WTC11 (cell line): ENCODE results near the gene ZNF236. TPM values are rescaled to one million over a fixed set of nuclear protein-coding genes. Genes with fewer than 3 reads are reported as not detected.

ENCODE experiments used
- ATAC-seq: fragments of 200-7000 bp; cut with Tn5 transposase; 2 replicates; pipeline ENCODE4 v1.10.0; 2021; ENCODE audit warnings: mild to moderate bottlenecking, moderate library complexity
- CTCF ChIA-PET: fragments of 300-600 bp; sonication (Branson Sonifier 250); formaldehyde crosslinking; loops from one replicate; lab custom pipeline; 2021; ENCODE audit warnings: antibody characterized with exemption; lab: Charles Lee
- POLR2A ChIA-PET: fragments of 350-600 bp; sonication (Branson Sonifier 250); formaldehyde crosslinking; loops from one replicate; lab custom pipeline; 2021; ENCODE audit warnings: antibody characterized with exemption; lab: Charles Lee
- DNase-seq: peaks from one replicate; pipeline ENCODE4 v3.0.0; 2021; ENCODE audit warnings: low spot score
- H3K27ac Mint-ChIP-seq: 2 replicates; pipeline ENCODE4 v1.8.0; 2021; ENCODE audit warnings: mixed read lengths
- H3K27me3 Mint-ChIP-seq: 2 replicates; pipeline ENCODE4 v1.8.0; 2021; ENCODE audit warnings: low read depth, mild to moderate bottlenecking, moderate library complexity, mixed read lengths
- H3K36me3 Mint-ChIP-seq: 2 replicates; pipeline ENCODE4 v1.8.0; 2021; ENCODE audit warnings: mixed read lengths
- H3K4me1 Mint-ChIP-seq: 2 replicates; pipeline ENCODE4 v1.8.0; 2022; ENCODE audit warnings: mixed read lengths
- H3K4me3 Mint-ChIP-seq: 2 replicates; pipeline ENCODE4 v1.8.0; 2021; ENCODE audit warnings: mild to moderate bottlenecking, moderate library complexity, mixed read lengths
- H3K9me3 Mint-ChIP-seq: 2 replicates; pipeline ENCODE4 v1.8.0; 2021; ENCODE audit warnings: mixed read lengths
- ATF1 ChIP-seq: sonication (generic); formaldehyde crosslinking; IDR thresholded peaks from 2 replicates; pipeline ENCODE4 v1.8.1; 2023; ENCODE audit warnings: mild to moderate bottlenecking, moderate library complexity, missing genetic modification reagents
- CDX4 ChIP-seq: fragments of 250-450 bp; sonication (Bioruptor Pico); IDR thresholded peaks from 2 replicates; pipeline ENCODE4 v1.9.0; 2021; ENCODE audit warnings: moderate library complexity, mild to moderate bottlenecking, inconsistent platforms, borderline replicate concordance
- CREM ChIP-seq: sonication (generic); formaldehyde crosslinking; IDR thresholded peaks from 2 replicates; pipeline ENCODE4 v1.8.1; 2022; ENCODE audit warnings: mild to moderate bottlenecking, missing genetic modification reagents, moderate library complexity
- E2F1 ChIP-seq: sonication (generic); formaldehyde crosslinking; IDR thresholded peaks from 2 replicates; pipeline ENCODE4 v1.8.0; 2022; ENCODE audit warnings: mild to moderate bottlenecking, missing genetic modification reagents
- ERG ChIP-seq: fragments of 250-450 bp; sonication (Bioruptor Pico); IDR thresholded peaks from 2 replicates; pipeline ENCODE4 v1.8.0; 2021; ENCODE audit warnings: mild to moderate bottlenecking
- ESRRA ChIP-seq: sonication (generic); formaldehyde crosslinking; IDR thresholded peaks from 2 replicates; pipeline ENCODE4 v1.8.1; 2022; ENCODE audit warnings: mild to moderate bottlenecking, missing genetic modification reagents, borderline replicate concordance
- ETV6 ChIP-seq: sonication (generic); formaldehyde crosslinking; IDR thresholded peaks from 2 replicates; pipeline ENCODE4 v1.8.1; 2022; ENCODE audit warnings: mild to moderate bottlenecking, missing genetic modification reagents
- FOXK1 ChIP-seq: sonication (generic); formaldehyde crosslinking; IDR thresholded peaks from 2 replicates; pipeline ENCODE4 v1.8.0; 2022; ENCODE audit warnings: mild to moderate bottlenecking, moderate library complexity, missing genetic modification reagents
- GABPB1 ChIP-seq: sonication (generic); formaldehyde crosslinking; IDR thresholded peaks from 2 replicates; pipeline ENCODE4 v1.8.1; 2023; ENCODE audit warnings: mild to moderate bottlenecking, missing genetic modification reagents
- IRF2 ChIP-seq: sonication (generic); formaldehyde crosslinking; IDR thresholded peaks from 2 replicates; pipeline ENCODE4 v1.8.0; 2022; ENCODE audit warnings: low read depth, missing genetic modification reagents, borderline replicate concordance
- JUN ChIP-seq: sonication (generic); formaldehyde crosslinking; IDR thresholded peaks from 2 replicates; pipeline ENCODE4 v1.8.0; 2023; ENCODE audit warnings: mild to moderate bottlenecking, missing genetic modification reagents
- NFYB ChIP-seq: sonication (generic); formaldehyde crosslinking; conservative IDR thresholded peaks from 2 replicates; pipeline ENCODE4 v1.8.0; 2022; ENCODE audit warnings: low read depth, missing genetic modification reagents
- PRRX2 ChIP-seq: fragments of 250-450 bp; sonication (Bioruptor Pico); IDR thresholded peaks from 2 replicates; pipeline ENCODE4 v1.8.0; 2021; ENCODE audit warnings: mild to moderate bottlenecking
- RORB ChIP-seq: fragments of 250-450 bp; sonication (Bioruptor Pico); IDR thresholded peaks from 2 replicates; pipeline ENCODE4 v1.9.0; 2021; ENCODE audit warnings: mild to moderate bottlenecking
- SMAD3 ChIP-seq: sonication (generic); formaldehyde crosslinking; IDR thresholded peaks from 2 replicates; pipeline ENCODE4 v1.8.0; 2022; ENCODE audit warnings: missing genetic modification reagents, mild to moderate bottlenecking, borderline replicate concordance
- SMAD4 ChIP-seq: sonication (generic); formaldehyde crosslinking; IDR thresholded peaks from 2 replicates; pipeline ENCODE4 v1.8.0; 2022; ENCODE audit warnings: mild to moderate bottlenecking, missing genetic modification reagents
- SOX15 ChIP-seq: fragments of 250-450 bp; sonication (Bioruptor Pico); IDR thresholded peaks from 2 replicates; pipeline ENCODE4 v1.9.0; 2021; ENCODE audit warnings: mild to moderate bottlenecking
- TEAD4 ChIP-seq: sonication (generic); formaldehyde crosslinking; IDR thresholded peaks from 2 replicates; pipeline ENCODE4 v1.8.0; 2022; ENCODE audit warnings: mild to moderate bottlenecking, missing genetic modification reagents
- ZNF138 ChIP-seq: sonication (generic); formaldehyde crosslinking; conservative IDR thresholded peaks from 2 replicates; pipeline ENCODE4 v1.8.1; 2022; ENCODE audit warnings: mild to moderate bottlenecking, moderate library complexity, missing genetic modification reagents
- ZNF281 ChIP-seq: sonication (generic); formaldehyde crosslinking; IDR thresholded peaks from 2 replicates; pipeline ENCODE4 v1.8.0; 2023; ENCODE audit warnings: mild to moderate bottlenecking, missing genetic modification reagents
- ZNF423 ChIP-seq: fragments of 250-450 bp; sonication (Bioruptor Pico); IDR thresholded peaks from 2 replicates; pipeline ENCODE4 v2.1.2; 2022; ENCODE audit warnings: mild to moderate bottlenecking, moderate library complexity
- total RNA-seq: library from RNA; stranded (reverse); gene quantifications from 3 replicates; pipeline ENCODE4 v1.2.3, GENCODE V29; 2021
- TF ChIP-seq, protein P1 (sequence below): sonication (generic); formaldehyde crosslinking; IDR thresholded peaks from 2 replicates; pipeline ENCODE4 v1.8.1; 2023; ENCODE audit warnings: mild to moderate bottlenecking, missing genetic modification reagents, moderate library complexity
- TF ChIP-seq, protein P2 (sequence below): sonication (generic); formaldehyde crosslinking; conservative IDR thresholded peaks from 2 replicates; pipeline ENCODE4 v1.8.1; 2023; ENCODE audit warnings: mild to moderate bottlenecking, low read depth, missing genetic modification reagents, moderate library complexity
- TF ChIP-seq, protein P3 (sequence below): sonication (generic); formaldehyde crosslinking; IDR thresholded peaks from 2 replicates; pipeline ENCODE4 v1.8.0; 2022; ENCODE audit warnings: mild to moderate bottlenecking, missing genetic modification reagents
- TF ChIP-seq, protein P4 (sequence below): sonication (generic); formaldehyde crosslinking; IDR thresholded peaks from 2 replicates; pipeline ENCODE4 v1.8.1; 2023; ENCODE audit warnings: mild to moderate bottlenecking, missing genetic modification reagents

ZNF236 gene
- total RNA-seq, 1 experiment from 2014 or later: 19.9 TPM

DNA sequence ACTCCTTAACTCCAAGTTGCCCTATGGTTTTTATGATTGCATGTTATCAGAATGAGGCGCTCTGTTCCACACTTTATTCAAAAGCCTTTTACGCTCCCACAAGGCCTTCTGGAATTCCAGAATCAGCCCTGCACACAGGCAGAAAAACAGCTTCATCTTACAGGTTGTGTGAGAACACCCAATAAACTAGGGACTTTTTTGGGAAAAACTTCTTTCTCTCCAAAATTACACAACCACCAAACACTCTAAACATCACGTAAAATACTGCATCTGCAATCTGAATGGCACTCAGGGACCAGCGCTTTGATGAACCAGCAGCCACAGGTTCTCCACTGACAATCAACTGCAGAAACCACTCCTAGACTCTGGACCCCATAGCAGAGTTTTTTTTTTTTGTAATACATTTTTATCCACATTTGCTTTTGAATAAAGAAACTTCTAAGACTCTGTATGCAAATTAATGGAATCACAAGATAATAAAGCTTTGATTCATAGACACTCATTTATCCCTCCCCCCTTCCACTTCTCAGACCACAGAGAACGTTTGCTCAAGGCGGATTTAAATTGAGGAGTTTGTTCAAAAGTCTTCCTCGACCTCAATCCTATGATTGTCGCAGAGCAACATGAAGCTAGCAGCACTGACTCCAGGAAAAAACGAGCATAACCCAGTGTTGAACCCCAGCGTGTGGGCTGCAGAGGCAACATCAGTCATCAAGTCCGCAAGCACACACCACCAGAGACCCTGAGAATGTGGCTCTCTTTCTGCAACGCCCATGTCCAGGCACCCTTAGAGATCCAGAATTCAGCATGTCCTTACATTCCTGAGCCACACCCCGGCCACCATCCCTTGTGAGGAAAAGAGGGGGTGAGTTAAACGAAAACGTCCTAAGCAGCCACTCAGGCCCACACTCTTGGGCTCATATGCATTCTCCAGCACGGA lies 193.7 kb downstream of the ZNF236 start (continued):
- no peak for TF ChIP-seq ZNF281 (CRISPR knock-in tag)
- no peak for TF ChIP-seq ATF1 (CRISPR knock-in tag)
- no peak for TF ChIP-seq ZNF423 (CRISPR knock-in tag)
- no peak for TF ChIP-seq SOX15 (CRISPR knock-in tag)
- TF ChIP-seq SMAD4 (CRISPR knock-in tag): no peak
- TF ChIP-seq, protein P1, sequence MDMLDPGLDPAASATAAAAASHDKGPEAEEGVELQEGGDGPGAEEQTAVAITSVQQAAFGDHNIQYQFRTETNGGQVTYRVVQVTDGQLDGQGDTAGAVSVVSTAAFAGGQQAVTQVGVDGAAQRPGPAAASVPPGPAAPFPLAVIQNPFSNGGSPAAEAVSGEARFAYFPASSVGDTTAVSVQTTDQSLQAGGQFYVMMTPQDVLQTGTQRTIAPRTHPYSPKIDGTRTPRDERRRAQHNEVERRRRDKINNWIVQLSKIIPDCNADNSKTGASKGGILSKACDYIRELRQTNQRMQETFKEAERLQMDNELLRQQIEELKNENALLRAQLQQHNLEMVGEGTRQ (CRISPR knock-in tag): no peak
- TF ChIP-seq, protein P2, sequence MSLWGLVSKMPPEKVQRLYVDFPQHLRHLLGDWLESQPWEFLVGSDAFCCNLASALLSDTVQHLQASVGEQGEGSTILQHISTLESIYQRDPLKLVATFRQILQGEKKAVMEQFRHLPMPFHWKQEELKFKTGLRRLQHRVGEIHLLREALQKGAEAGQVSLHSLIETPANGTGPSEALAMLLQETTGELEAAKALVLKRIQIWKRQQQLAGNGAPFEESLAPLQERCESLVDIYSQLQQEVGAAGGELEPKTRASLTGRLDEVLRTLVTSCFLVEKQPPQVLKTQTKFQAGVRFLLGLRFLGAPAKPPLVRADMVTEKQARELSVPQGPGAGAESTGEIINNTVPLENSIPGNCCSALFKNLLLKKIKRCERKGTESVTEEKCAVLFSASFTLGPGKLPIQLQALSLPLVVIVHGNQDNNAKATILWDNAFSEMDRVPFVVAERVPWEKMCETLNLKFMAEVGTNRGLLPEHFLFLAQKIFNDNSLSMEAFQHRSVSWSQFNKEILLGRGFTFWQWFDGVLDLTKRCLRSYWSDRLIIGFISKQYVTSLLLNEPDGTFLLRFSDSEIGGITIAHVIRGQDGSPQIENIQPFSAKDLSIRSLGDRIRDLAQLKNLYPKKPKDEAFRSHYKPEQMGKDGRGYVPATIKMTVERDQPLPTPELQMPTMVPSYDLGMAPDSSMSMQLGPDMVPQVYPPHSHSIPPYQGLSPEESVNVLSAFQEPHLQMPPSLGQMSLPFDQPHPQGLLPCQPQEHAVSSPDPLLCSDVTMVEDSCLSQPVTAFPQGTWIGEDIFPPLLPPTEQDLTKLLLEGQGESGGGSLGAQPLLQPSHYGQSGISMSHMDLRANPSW (CRISPR knock-in tag): no peak
- TF ChIP-seq ERG (CRISPR knock-in tag): no peak

GRCh38 chr18:77016936-77017335 lies 194.6 kb downstream of the ZNF236 start:
- H3K36me3 Mint-ChIP-seq: peaks cover 12% of the 10 kb centered on the region
- POLR2A ChIA-PET: no interaction called here
- H3K27ac Mint-ChIP-seq: no peak overlapping the region
- H3K4me1 Mint-ChIP-seq: peaks cover 6% of the 10 kb centered on the region
- no peak for ATAC-seq
- H3K27me3 Mint-ChIP-seq: no peaks in the 10 kb centered on the region; the same call in 1 of the 2 replicates
- DNase-seq: no peak
- H3K9me3 Mint-ChIP-seq: peaks cover 17% of the 10 kb centered on the region
- no peak overlapping the region for H3K4me3 Mint-ChIP-seq
- no peak for TF ChIP-seq ESRRA (CRISPR knock-in tag)
- TF ChIP-seq CDX4 (CRISPR knock-in tag): no peak
- TF ChIP-seq, protein P3, sequence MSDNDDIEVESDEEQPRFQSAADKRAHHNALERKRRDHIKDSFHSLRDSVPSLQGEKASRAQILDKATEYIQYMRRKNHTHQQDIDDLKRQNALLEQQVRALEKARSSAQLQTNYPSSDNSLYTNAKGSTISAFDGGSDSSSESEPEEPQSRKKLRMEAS (CRISPR knock-in tag): no peak
- TF ChIP-seq PRRX2 (CRISPR knock-in tag): no peak
- no peak for TF ChIP-seq FOXK1 (CRISPR knock-in tag)
- no peak for TF ChIP-seq SMAD4 (CRISPR knock-in tag)
- no peak for TF ChIP-seq ETV6 (CRISPR knock-in tag)
- no peak for TF ChIP-seq E2F1 (CRISPR knock-in tag)
- no peak for TF ChIP-seq JUN
- no peak for TF ChIP-seq IRF2 (CRISPR knock-in tag)
- no peak for TF ChIP-seq SMAD3
- TF ChIP-seq ZNF138 (CRISPR knock-in tag): no peak
- no peak for TF ChIP-seq NFYB (CRISPR knock-in tag)
- TF ChIP-seq, protein P4, sequence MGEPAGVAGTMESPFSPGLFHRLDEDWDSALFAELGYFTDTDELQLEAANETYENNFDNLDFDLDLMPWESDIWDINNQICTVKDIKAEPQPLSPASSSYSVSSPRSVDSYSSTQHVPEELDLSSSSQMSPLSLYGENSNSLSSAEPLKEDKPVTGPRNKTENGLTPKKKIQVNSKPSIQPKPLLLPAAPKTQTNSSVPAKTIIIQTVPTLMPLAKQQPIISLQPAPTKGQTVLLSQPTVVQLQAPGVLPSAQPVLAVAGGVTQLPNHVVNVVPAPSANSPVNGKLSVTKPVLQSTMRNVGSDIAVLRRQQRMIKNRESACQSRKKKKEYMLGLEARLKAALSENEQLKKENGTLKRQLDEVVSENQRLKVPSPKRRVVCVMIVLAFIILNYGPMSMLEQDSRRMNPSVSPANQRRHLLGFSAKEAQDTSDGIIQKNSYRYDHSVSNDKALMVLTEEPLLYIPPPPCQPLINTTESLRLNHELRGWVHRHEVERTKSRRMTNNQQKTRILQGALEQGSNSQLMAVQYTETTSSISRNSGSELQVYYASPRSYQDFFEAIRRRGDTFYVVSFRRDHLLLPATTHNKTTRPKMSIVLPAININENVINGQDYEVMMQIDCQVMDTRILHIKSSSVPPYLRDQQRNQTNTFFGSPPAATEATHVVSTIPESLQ (CRISPR knock-in tag): no peak
- TF ChIP-seq CREM (CRISPR knock-in tag): no peak
- no peak for TF ChIP-seq RORB
- TF ChIP-seq TEAD4 (CRISPR knock-in tag): no peak
- no peak for TF ChIP-seq GABPB1 (CRISPR knock-in tag)
- CTCF ChIA-PET: no interaction called here
